NCI-H526 (cell line): Measurements from ENCODE around the gene DHRS2.
A peak's percentile ranks its signal among the peaks of the same experiment; 100 is the strongest.

Source experiments
- DNase-seq, 2 experiments: peaks; one replicate each; lab custom pipeline; 2025; lab: John Stamatoyannopoulos, UW

DHRS2 gene

DNA sequence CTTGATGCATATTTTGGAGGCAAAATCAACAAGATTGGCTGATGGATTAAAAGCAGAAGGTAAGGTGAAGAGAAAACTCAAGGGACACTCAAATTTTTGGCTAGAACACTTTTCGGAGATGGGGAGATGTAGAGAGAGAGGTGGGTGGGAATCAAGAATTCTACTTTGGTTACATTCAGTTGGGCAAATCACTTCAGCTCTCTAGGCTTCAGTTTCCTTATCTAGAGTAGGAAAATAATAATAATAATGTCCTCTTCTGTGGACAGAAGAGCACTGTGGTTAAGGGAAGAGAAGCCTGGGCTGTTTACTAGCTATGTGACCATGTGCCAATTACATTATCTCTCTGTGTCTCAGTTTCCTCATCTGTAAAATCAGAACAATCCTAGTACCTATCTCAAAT is 23.4 kb upstream of the DHRS2 start:
- no peak for DNase-seq

DNA sequence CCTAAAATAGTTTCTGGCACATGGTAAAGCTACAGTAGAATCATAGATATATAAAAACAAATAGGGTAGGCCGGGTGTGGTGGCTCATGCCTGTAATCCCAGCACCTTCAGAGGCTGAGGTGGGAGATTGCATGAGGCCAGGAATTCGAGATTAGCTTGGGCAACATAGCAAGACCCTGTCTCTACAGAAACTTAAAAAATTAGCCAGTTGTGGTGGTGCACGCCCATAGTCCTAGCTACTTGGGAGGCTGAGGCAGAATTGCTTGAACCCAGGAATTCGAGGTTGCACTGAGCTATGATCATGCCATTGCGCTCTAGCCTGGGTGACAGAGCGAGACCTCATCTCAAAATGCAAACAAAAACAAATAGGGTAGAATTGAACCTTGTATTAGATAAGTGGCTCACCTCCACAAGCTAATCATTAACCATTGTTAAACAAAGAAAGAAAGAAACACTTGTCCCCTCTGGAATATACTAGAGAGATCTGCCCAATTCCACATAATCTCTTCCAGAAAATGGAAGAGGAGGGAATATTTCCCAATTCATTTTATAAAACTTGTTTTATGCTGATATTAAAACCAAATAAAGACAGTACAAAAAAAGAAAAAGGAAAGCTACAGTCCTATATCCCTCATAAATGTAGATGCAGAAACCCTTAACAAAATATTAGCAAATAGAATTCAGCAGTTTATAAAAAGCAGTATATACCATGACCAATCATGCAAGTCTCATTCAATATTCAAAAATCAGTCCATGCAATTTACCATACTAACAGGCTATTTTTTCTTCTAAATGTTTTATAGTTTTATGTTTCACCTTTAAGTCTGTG is 22.7 kb upstream of the DHRS2 start:
- DNase-seq = peak; percentile 77 to 78

DNA sequence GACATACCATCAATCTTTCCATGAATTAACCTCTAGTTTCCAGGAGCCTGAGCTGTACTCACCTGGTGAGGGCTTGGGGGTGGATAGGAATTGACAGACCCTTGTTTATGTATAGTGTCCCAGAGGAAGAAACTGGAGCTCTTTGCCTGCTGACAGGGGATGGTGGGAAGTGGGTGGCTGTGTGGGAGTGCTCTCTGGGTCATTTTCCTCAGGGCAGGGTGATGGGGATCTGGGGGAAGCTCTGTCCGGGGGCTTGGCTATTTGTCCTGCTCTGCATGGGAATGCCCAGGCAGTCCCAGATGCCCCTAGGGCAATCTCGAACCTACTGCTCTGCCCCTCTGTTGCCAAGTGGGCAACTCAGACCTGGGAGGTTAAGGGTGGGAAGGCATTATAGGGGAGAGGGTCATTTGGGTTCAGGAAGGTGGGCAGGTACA is 21.8 kb upstream of the DHRS2 start:
- DNase-seq = no peak

DNA sequence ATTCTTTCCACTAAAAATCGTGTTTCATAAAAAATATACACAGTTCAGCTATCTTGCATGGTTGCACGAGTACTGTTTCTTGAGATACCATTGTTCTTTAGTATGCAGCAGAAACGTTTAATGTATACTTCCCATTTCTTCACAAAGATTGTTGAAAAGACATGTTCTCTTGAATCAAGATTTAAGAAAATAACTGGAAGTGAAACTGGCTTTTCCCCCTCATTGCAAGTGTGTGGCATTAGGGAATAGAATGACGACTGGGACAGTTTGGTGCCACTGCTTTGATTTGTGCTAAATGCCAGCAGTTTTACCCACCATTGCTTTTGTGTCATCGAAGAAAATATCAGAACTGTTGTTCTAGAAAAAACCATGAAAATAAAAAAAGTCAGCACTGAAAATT is 20.3 kb upstream of the DHRS2 start:
- DNase-seq = no peak

DNA sequence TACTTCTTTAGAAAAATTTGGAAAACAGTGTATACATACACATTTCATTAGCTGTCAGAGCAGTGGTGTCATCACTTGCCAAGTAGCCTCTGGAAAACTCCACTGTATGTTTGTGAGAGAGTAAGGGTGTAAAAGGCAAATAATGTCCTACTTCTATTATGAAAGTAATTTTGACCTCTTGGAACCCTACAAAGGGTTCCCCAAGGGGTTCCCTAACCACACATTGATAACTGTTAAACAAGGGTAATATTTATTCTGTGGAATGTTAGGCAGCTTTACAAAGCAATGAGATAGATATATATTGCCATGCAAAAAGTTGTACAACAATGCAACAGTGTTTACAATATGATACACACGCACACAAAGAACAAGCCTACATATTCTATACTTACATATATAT is 18.6 kb upstream of the DHRS2 start:
- DNase-seq = no peak

DNA sequence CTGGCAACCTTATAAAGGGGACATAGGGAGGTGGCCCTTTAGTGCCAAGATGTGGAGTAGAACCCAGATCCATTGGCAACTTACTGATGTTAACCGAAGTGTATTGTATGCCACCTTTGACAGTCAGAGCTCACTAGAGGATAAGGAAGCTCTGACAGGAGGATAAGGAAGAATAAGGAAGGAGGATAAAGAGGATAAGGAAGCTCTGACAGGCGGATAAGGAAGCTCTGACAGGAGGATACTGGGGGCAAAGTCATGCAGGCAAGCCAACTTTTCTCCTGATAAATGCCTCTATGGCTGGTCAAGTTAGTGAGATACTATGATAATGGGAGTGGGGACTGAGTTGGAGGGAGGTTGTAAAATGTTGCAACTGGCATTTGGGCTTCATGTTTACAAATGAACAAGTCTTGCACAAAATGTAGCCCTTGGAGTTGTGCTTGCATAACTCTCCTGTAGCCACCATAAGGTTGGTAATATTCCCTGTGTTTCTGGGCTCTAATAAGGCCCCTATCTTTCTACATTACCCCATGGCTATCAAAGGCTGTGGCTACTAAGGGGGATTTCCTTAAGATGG is 17.7 kb upstream of the DHRS2 start:
- DNase-seq = no peak

DNA sequence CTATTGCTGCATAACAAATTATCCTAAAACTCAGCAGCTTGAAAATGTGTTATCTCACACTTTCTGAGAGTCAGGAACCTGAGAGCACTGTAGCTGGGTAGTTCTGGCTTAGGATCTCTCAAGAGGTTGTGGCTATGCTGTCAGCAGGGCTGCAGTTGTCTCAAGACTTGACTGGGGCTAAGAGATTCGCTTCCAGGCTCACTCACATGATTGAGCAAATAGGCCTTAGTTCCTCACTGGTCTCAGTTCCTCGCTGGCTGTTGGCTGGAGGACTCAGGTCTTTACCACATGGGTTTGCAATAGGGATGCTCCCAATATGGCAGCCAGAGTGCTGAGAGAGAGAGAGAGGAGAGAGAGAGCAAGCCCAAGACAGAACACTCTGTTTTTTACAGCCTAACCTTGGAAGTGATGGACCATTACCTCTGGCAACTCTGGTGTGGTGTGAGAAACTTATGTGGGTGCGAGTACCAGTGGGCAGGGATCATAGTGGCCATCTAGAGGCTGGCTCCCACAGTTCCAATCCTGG is 15.9 kb upstream of the DHRS2 start:
- no peak for DNase-seq

DNA sequence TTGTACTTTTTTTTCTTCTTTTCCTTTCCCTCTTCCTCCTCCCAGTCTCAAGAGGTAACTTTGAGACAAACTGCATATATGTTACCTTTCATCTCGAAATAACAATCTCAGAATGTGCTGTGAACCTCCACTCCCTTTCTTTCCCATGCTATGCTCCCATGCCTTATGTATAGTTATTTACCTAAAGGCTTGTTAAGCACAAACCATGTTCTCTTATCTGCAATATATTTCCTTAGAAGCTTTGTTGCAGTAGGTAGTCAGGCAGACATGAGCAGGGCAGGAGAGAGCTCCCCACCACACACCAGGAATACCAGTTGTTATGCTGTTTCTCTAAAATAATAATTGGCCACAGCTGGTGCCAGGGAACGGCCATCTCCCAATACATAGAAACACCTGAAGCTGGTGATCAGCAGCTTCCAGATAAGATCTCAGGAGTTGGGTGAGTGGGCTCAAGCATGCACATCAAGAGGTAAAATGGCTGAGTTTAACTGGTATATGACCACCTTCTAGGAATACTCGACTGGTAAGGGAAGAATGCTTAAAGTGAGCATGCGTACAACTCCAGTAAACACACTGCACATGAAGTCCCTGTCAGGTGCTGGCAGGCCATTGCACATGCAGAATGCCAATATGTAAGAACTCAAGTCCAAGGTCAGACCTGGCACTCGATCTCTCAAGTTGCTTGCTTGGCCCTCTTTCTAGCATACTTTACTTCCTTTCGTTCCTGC is 14.8 kb upstream of the DHRS2 start:
- DNase-seq = no peak

DNA sequence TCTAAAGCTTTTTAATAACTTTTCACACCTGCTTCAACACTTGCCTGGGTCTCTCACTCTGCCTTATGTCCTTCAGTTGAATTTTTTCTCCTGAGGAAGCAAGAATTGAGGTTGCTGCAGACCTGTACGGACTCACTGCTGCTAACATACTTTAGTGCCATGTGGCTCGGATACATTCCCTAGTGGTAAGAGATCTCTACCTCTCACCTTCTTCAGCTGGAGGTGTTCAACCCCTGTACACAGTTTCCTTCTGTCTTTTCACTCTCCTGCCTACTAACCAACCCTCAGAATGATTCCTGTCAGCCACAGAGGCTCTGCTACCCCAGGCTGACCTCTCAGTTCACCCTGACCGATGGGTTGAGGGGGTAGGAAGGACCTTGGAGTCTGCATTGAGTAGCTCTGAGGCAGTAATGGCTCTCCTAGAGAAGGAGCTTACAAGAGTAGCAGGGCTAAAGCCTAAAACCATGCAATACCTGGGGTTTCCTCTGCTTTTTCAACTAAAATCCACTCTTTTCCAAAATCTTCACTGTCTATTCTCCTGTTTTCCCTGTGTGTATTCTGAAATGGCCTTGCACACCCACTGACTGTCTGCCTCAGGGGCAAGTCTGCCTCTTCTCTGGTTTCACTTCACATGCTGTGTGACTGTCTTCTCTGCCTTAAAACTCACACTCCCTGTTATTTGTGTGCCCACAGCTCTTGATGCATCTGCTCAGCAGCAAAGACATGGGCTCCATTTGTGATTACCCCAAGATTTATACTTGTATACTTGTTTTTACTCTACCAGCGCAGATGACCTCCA is 14.0 kb upstream of the DHRS2 start:
- no peak for DNase-seq

DNA sequence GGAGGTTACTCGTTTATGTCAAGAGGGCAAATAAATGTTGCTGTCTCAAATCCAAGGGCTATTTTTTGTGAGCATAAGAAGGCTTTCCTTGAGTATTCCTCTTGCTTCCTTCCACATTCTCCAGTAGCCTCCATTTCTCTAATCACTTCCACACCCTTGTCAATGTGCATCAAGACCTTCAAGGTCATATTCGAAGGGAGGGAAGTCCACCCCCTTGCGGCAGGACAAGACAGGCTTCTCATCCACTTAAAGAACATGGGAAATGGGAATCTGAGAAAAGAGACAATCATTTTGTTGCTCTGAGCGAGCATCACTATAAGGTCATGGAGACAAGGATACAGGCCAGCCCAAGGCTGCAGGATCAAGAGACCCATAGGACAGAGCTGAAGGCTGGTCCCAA is 13.2 kb upstream of the DHRS2 start:
- DNase-seq = no peak

DNA sequence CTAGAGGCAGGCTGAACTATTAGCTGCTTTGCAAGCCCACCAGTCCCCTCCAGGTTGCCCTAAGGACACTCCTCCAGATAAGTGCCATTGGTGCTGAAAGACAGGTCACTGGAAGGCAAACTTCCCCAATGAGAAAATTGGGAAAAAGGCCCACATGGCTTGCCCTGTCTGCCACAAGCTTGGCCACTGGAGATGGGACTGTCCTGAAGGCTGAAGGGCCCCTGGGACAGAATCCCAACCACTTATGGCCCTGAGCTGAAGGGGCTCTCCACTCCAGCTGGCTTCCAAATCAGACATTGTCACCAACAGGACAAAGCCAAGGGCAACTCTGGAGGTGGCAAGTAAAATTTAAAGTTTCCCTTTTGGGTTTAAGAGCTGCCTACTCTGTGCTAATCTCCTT is 12.2 kb upstream of the DHRS2 start:
- no peak for DNase-seq

DNA sequence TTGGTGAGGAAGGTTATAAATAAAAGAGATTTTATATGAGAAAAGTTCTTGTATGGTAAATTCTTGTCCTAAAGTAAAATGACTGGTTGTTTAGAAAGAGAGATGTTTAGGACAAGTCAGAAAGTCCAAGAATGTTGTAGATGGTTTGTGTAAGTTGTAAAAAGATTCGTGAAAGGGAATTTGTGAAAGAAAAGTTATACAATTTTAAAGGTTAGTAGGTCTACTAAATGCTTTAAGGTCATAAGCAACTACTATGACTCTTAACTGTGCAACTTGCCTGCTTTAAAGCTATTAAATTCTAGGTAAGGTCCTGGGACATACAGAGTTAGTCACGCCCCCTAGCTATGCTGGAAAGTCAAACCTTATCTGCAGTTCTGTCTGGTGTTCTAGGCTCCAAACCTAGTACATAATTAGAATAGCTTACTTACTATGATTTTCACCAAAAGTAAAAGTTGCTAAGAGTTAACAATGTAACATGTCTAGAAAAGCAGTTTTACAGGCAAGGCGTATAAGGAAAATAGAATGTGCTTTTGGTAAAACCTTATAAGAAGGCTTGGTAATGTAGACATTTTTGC is 11.2 kb upstream of the DHRS2 start:
- no peak for DNase-seq

DNA sequence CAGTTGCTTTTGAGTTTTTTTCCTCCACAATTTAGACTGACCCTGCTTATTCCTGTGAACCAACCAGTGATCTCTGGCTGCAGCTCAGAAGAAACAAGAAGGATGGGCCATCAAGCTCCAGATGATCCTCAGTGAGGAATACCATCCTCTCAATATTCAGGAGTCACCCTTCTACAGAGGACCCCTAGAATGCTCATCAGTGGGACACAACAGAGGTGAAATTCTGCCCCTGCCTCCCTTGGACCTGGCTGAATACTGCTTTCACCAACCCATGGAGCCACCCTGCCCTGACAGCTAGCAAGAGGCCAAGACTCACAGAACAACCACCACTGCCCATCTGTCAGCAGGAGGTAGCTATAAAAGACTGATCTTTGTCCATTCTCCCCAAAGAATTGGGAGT is 9.2 kb upstream of the DHRS2 start:
- no peak for DNase-seq

DNA sequence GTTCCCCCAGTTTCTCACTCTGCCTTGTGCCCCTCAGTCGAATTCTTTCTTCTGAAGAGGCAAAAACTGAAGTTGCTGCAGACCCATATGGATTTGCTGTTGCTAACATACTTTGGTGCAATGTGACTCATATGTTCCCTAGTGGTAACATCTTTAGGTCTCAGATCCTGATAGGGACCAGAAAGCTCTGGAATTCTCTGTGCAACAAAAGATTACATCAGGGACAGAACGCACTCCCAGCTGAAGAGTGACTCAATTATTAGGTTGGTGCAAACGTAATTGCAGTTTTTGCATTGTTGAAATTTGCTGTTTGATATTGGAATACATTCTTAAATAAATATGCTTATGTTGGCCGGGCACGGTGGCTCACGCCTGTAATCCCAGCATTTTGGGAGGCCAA is 8.2 kb upstream of the DHRS2 start:
- no peak for DNase-seq

DNA sequence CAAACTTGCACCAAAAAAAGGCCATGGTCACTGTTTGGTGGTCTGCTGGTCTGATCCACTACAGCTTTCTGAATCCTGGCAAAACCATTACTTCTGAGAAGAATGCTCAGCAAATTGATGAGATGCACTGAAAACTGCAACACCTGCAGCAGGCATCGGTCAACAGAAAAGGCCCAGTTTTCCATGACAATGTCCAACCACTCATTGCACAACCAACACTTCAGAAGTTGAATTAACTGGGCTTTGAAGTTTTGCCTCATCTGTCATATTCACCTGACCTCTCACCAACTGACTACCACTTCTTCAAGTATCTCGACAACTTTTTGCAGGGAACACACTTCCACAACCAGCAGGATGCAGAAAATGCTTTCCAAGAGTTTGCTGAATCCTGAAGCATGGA is 7.0 kb upstream of the DHRS2 start:
- no peak for DNase-seq

DNA sequence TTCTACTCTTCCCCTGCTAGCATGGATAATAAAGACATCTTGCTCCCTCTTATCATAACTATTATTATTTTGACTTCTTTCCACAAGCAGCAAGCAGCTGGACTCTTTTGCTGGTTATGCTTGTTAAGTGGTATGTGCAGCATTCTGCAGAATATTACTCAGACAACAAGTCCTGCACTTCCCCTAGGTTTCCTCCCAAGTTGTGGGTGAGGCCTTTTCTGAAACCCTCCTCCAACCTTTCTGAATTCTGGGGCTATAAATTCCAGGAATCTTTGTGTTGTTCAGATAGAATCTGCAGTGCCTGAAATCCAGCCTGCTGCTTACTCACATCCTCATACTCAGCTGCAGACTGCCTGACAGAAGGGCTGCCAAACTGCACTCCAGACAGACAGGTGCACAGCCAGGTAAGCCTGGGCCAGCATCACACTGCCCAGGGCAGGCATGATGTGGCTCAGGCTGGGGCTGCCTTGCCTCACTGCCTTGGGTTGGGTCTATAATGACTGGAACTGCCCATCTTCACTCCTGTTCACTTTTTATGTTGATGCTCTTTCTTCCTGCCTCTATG is 6.2 kb upstream of the DHRS2 start:
- no peak for DNase-seq

DNA sequence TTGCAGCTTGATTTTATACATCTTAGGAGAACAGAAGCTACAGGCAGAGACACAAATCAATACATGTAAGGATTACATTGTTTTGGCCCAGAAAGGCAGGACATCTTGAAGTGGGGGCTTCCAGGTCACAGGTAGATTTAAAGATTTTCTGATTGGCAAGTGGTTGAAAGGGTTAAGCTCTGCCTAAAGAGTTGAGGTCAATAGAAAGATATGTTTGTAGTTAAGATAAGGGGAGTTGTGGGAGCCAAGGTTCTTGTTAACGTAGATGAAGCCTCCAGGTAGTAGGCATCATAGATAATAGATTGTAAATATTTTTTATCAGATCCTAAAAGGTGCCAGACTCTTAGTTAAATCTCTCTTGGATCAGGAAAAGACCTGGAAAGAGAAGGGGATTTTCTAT is 5.5 kb upstream of the DHRS2 start:
- no peak for DNase-seq

DNA sequence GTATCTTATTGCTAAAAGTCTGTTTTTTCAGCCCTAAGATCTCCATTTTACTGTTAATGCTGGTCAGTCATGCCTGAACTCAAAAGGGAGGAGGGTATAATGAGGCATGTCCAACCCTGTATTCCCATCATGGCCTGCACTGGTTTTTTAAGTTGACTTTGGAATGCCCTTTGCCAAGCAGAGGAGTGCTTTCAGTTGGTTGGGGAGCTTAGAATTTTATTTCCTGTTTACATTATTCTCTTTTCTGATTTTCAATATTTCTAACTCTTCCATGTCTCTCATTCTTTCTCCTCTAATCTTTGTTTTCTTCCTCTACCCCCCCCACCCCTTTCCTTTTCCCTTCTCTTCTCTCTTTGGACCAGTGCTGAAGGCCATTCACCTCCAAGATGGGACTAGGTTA is 4.9 kb upstream of the DHRS2 start:
- DNase-seq = no peak

DNA sequence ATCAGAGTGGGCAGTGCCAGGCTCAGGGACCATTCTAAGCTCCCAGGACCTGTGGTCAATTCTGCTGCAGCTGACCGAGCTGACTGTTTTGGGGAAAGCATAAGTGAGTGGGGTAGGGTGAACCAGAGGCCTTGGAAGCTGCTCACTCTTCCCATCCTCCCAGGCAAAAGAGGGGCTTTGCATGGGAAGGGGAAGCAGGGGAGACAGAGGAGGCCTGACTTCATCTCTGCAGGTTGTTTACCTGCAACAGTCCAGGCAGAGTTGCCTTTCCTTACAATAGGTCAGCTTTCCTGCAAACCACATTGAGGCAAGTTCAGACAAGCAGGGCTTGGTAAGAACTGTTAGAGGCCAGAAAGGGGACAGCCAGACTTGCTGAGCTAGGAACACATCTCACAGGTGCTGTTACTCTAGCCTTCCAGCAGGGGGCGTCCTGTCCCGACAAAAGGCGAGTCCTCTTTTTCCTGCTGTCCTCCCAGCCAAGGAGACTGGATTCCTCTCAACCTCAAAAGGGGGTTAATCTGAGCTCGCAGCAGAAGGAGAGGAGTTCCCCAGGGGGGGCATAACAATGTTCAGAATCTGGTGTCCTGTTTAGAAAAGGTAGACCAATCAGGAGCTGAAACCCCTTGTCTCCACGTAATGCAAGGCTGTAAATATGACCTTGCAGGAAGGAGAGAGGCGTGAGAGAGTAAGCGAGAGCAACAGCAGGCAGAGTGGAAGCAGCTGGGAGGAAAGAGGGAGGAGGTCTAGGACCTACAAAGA is 4.3 kb upstream of the DHRS2 start:
- peak; percentile 84 to 92 for DNase-seq

DNA sequence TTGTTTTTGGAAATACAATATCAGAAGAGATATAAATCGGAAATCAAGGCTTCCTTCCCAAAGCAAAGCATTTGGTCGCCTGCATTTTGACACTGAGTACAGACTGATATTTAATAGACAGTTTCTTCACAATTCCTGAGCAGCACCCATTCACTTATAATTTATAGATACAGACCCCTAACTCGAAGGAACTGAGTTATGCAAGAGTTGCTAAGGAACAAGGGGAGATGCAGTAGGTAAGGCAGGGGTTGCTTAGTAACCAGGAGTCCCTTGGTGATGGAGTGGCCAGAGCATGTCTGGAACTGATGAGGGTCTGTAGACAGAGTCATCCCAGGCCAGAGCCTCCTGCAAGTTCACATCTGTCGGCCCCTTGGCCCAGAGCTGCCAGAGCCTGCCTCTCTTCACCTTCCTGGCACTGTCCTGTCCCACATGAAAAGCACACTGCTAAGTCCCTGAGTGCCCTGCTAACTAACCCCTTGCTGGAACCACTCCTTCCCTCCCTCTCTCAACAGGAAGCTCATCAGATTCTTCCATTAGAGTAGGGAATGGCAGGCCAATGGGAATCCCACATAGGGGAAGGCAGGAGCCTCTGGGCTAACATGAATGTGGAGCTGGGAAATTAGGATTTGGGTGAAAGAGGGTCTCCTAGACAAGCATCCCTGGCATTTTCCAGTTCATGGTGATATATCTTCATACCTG is 3.6 kb upstream of the DHRS2 start:
- no peak for DNase-seq
